ENCODE data around the gene BBS7.

The BBS7 gene

DNA sequence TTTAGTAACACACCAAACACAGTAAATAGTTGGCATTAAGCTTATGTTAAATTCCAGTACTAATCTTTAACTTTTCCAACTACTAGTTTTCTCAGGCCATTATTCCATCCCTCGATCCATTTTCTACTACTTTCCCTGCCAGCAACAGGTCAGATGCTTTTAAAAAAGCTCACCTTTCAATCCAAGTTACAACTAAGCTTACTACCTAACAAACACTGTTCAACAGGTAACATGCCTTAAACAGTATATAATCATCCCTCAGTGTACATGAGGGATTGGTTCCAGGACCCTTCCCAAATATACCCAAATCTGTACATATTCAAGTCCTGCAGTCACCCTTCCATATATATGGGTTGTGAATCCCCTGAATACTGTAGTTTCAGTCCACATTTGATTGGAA, 52.1 kb downstream of the BBS7 start:
- Histone ChIP-seq H3K4me3 (ENCODE audit: low read depth, low read length) (no peak overlapping the region), H3K36me3 (peaks cover 86% of the 10 kb centered on the region), H3K27me3 (no peaks in the 10 kb centered on the region), H3K9me3 (no peaks in the 10 kb centered on the region), H3K4me1 (no peaks in the 10 kb centered on the region)
- DNase-seq: no peak
- TF ChIP-seq, protein P1, sequence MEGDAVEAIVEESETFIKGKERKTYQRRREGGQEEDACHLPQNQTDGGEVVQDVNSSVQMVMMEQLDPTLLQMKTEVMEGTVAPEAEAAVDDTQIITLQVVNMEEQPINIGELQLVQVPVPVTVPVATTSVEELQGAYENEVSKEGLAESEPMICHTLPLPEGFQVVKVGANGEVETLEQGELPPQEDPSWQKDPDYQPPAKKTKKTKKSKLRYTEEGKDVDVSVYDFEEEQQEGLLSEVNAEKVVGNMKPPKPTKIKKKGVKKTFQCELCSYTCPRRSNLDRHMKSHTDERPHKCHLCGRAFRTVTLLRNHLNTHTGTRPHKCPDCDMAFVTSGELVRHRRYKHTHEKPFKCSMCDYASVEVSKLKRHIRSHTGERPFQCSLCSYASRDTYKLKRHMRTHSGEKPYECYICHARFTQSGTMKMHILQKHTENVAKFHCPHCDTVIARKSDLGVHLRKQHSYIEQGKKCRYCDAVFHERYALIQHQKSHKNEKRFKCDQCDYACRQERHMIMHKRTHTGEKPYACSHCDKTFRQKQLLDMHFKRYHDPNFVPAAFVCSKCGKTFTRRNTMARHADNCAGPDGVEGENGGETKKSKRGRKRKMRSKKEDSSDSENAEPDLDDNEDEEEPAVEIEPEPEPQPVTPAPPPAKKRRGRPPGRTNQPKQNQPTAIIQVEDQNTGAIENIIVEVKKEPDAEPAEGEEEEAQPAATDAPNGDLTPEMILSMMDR (IDR thresholded peaks at IDR 0.05; ENCODE audit: low read depth, low read length): no peak

GRCh38 chr4:121817701-121818100, 52.6 kb downstream of the BBS7 start:
- Histone ChIP-seq H3K27me3 (no peaks in the 10 kb centered on the region), H3K9me3 (no peaks in the 10 kb centered on the region), H3K36me3 (peaks cover 91% of the 10 kb centered on the region), H3K4me1 (no peaks in the 10 kb centered on the region), H3K4me3 (ENCODE audit: low read depth, low read length) (no peak overlapping the region)
- DNase-seq: no peak
- TF ChIP-seq, protein P1 (IDR thresholded peaks at IDR 0.05; ENCODE audit: low read depth, low read length): no peak

- peaks cover 94% of the 10 kb centered on the region for H3K36me3 ChIP-seq
- H3K4me3 ChIP-seq (ENCODE audit: low read depth, low read length): no peak overlapping the region
- TF ChIP-seq, protein P1 (IDR thresholded peaks at IDR 0.05; ENCODE audit: low read depth, low read length): no peak
- H3K27me3 ChIP-seq: no peaks in the 10 kb centered on the region
- DNase-seq: no peak
- H3K9me3 ChIP-seq: no peaks in the 10 kb centered on the region
- no peaks in the 10 kb centered on the region for H3K4me1 ChIP-seq
These were observed 53.3 kb downstream of the BBS7 start for GRCh38 chr4:121817006-121817405.

- H3K36me3 ChIP-seq: peaks cover 89% of the 10 kb centered on the region
- H3K4me3 ChIP-seq (ENCODE audit: low read depth, low read length): no peak overlapping the region
- no peaks in the 10 kb centered on the region for H3K27me3 ChIP-seq
- H3K9me3 ChIP-seq: no peaks in the 10 kb centered on the region
- TF ChIP-seq, protein P1 (IDR thresholded peaks at IDR 0.05; ENCODE audit: low read depth, low read length): no peak
- DNase-seq: no peak
- H3K4me1 ChIP-seq: no peaks in the 10 kb centered on the region
These were observed 55.5 kb downstream of the BBS7 start for GRCh38 chr4:121814756-121815155.

DNA sequence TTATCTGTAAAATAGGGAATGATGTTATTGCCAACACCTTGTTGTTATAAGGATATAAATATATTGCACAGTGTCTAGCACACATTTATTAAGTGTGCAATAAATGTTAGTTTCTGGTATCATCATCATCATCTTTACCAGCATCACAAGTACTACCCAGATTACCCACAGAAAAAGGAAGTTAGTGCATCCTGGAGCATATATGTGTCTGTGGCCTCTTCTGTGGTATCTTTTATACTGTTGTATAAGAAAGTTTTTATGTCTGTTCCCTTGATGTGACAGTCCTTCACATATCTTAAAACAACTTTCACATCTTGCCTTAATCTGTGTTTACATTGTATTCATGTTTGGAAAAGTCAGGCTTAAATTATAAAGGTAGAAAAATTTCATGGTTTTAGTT, 59.2 kb downstream of the BBS7 start:
- no peak for DNase-seq
- Histone ChIP-seq H3K9me3 (no peaks in the 10 kb centered on the region), H3K27me3 (no peaks in the 10 kb centered on the region), H3K4me3 (ENCODE audit: low read depth, low read length) (no peak overlapping the region), H3K4me1 (no peaks in the 10 kb centered on the region), H3K36me3 (peaks cover 85% of the 10 kb centered on the region)
- TF ChIP-seq, protein P1 (IDR thresholded peaks at IDR 0.05; ENCODE audit: low read depth, low read length): no peak

- Histone ChIP-seq H3K4me1 (no peaks in the 10 kb centered on the region), H3K36me3 (peaks cover 77% of the 10 kb centered on the region), H3K27me3 (no peaks in the 10 kb centered on the region), H3K4me3 (ENCODE audit: low read depth, low read length) (no peak overlapping the region), H3K9me3 (no peaks in the 10 kb centered on the region)
- TF ChIP-seq, protein P1 (IDR thresholded peaks at IDR 0.05; ENCODE audit: low read depth, low read length): no peak
- DNase-seq: no peak
These were observed 63.9 kb downstream of the BBS7 start for GRCh38 chr4:121806411-121806810.

Measured in BE2C (cell line).